ENCODE data around the gene RPL36A. TPM values are rescaled to one million over a fixed set of nuclear protein-coding genes. Genes with fewer than 3 reads are reported as not detected.

The RPL36A gene
- total and polyA plus RNA-seq, 10 of the 15 experiments (the other 5 are each of a cell fraction or from before 2014, with no cell fraction given), result 425 to 4,528 (median 3,270) TPM

DNA sequence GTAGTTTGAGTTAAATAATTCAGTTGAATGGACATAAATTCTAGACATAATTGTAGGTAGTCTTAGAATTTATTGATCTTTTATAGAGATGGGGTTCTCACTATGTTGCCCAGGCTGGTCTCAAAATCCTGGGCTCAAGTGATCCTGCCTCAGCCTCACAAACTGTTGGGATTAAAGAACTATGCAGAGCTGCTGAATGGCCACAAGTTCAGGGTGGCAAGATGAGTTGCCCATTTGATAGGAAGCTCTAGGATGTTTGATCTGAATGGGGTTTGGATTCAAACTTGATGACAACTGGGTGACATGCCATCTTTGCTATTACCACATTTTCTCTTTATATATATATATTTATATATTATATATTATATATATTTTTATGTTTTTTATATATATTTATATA, 3.6 kb downstream of the RPL36A start:
- ChIA-PET RAD21 (ENCODE audit: unreplicated experiment) (interaction anchor here (0.6 to 0.8 kb wide), 2 partner anchors 9 to 37 kb away, joined by 3 to 4 read pairs; no protein-coding TSS in a partner anchor), CTCF (no interaction called here), SMC1A (ENCODE audit: uncharacterized antibody, unreplicated experiment) (interaction anchor here (1.0 to 1.3 kb wide), 2 partner anchors 9 to 47 kb away, joined by 3 read pairs; no protein-coding TSS in a partner anchor), POLR2A (interaction anchor here (0.6 to 2.2 kb wide), 4 partner anchors 8 to 24 kb away, joined by 3 to 5 read pairs (median 3); partner anchors contain the start of genes BTK and GLA)
- Histone ChIP-seq H3K4me2 (ENCODE audit: control insufficient read depth, insufficient read depth) (no peak overlapping the region), H2AFZ (ENCODE audit: control insufficient read depth, low read depth, low read length) (no peak overlapping the region), H3K79me2 (ENCODE audit: control insufficient read depth, insufficient read depth, low read length) (peaks cover 27% of the 10 kb centered on the region), H3K4me1 (ENCODE audit: control insufficient read depth, insufficient read depth, low read length) (no peaks in the 10 kb centered on the region), H3K36me3 (ENCODE audit: control insufficient read depth in 2 of 2, insufficient read depth in 2 of 2, low read length in 1 of 2) (no peaks in the 10 kb centered on the region; a peak in 1 of 4 replicates), H3K9me3 (replicated peaks; ENCODE audit: control insufficient read depth, insufficient read depth, low read length) (no peaks in the 10 kb centered on the region), H3K9ac (ENCODE audit: control insufficient read depth, insufficient read depth, low read length) (no peak overlapping the region), H3K27me3 (replicated peaks in 1 of 2; ENCODE audit: control insufficient read depth in 2 of 2, insufficient read depth in 2 of 2, low read length in 1 of 2) (no peaks in the 10 kb centered on the region), H4K20me1 (ENCODE audit: control insufficient read depth, insufficient read depth) (no peaks in the 10 kb centered on the region), H3K4me3 (no peak overlapping the region), H3K27ac (ENCODE audit: control insufficient read depth, insufficient read depth) (no peak overlapping the region)
- TF ChIP-seq, protein P1, sequence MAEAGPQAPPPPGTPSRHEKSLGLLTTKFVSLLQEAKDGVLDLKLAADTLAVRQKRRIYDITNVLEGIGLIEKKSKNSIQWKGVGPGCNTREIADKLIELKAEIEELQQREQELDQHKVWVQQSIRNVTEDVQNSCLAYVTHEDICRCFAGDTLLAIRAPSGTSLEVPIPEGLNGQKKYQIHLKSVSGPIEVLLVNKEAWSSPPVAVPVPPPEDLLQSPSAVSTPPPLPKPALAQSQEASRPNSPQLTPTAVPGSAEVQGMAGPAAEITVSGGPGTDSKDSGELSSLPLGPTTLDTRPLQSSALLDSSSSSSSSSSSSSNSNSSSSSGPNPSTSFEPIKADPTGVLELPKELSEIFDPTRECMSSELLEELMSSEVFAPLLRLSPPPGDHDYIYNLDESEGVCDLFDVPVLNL (IDR thresholded peaks at IDR 0.05; ENCODE audit: low read depth, low read length), result no peak
- 0 out of 2 replicates have a peak, but pooled peaks have one; percentile 29 for TF ChIP-seq POLR2AphosphoS5 (IDR thresholded peaks at IDR 0.05; ENCODE audit: low read length)
- ATAC-seq (no peak), DNase-seq (ENCODE audit: low read depth, low spot score) (no peak), FAIRE-seq (no peak)
- BruUV-seq (replicated peaks), result no TSS peak
- intact Hi-C loops (cut with micrococcal nuclease; ENCODE audit: unreplicated experiment) (loop anchor here (5.0 kb wide), 1 partner anchor 572 kb away; the partner anchor contains the start of gene CSTF2), in situ Hi-C loops (cut with MboI) (no loop called here)

DNA sequence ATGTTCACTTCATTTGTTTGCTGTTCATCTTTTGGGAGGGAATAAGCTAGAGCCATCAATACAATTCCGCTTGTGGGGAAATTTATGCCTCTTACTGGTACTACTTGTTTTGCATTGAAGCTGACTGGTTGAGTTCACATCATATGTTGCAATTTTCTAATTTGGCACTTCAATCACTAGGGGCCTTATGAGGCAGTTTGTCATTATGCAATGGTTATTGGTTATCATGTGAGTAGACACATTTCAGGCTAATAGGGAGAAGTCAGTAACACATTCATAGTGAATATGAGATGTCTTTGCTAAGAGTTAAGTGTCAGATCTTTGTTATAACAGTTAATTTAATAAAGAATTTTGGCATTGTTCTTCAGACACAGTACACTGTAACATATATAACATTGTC, 5.0 kb downstream of the RPL36A start:
- Histone ChIP-seq H3K27ac (ENCODE audit: control insufficient read depth, insufficient read depth) (no peak overlapping the region), H3K4me1 (ENCODE audit: control insufficient read depth, insufficient read depth, low read length) (no peaks in the 10 kb centered on the region), H3K36me3 (ENCODE audit: control insufficient read depth in 2 of 2, insufficient read depth in 2 of 2, low read length in 1 of 2) (no peaks in the 10 kb centered on the region; a peak in 1 of 4 replicates), H3K9ac (ENCODE audit: control insufficient read depth, insufficient read depth, low read length) (no peak overlapping the region), H3K4me3 (no peak overlapping the region), H2AFZ (ENCODE audit: control insufficient read depth, low read depth, low read length) (no peak overlapping the region), H3K9me3 (replicated peaks; ENCODE audit: control insufficient read depth, insufficient read depth, low read length) (no peaks in the 10 kb centered on the region), H4K20me1 (ENCODE audit: control insufficient read depth, insufficient read depth) (no peaks in the 10 kb centered on the region), H3K27me3 (replicated peaks in 1 of 2; ENCODE audit: control insufficient read depth in 2 of 2, insufficient read depth in 2 of 2, low read length in 1 of 2) (no peaks in the 10 kb centered on the region), H3K79me2 (ENCODE audit: control insufficient read depth, insufficient read depth, low read length) (peaks cover 27% of the 10 kb centered on the region), H3K4me2 (ENCODE audit: control insufficient read depth, insufficient read depth) (no peak overlapping the region)
- CTCF ChIA-PET, result no interaction called here
- POLR2A ChIA-PET, result interaction anchor here (0.9 to 2.2 kb wide), 3 partner anchors 9 to 28 kb away, joined by 4 to 6 read pairs (median 5); no protein-coding TSS in a partner anchor
- RAD21 ChIA-PET (ENCODE audit: unreplicated experiment), result interaction anchor here (0.7 to 1.6 kb wide), 4 partner anchors 10 to 46 kb away, joined by 3 to 4 read pairs (median 3); partner anchors contain the start of genes BTK and TIMM8A
- no peak for FAIRE-seq
- no TSS peak for BruUV-seq (replicated peaks)
- WGBS (ENCODE audit: insufficient coverage, insufficient replicate concordance, low lambda C conversion rate, missing lambda C conversion rate), result 90% methylated on average over 1 of the region's 1 CpG
- no peak for DNase-seq (ENCODE audit: low read depth, low spot score)
- SMC1A ChIA-PET (ENCODE audit: uncharacterized antibody, unreplicated experiment), result interaction anchor here (0.5 to 1.3 kb wide), 4 partner anchors 11 to 191 kb away, joined by 3 to 5 read pairs (median 4); no protein-coding TSS in a partner anchor
- intact Hi-C loops (cut with micrococcal nuclease; ENCODE audit: unreplicated experiment), result no loop called here
- in situ Hi-C loops (cut with MboI), result no loop called here
- peak; percentile 14 for ATAC-seq
- no peak for TF ChIP-seq IKZF2 (IDR thresholded peaks at IDR 0.05)
- no peak for TF ChIP-seq TAF1 (IDR thresholded peaks at IDR 0.05; ENCODE audit: borderline replicate concordance, low read depth, low read length)

Measured in GM12878 (cell line).